Stimulated activated CD4-positive, alpha-beta T cell treated with anti-CD3 and anti-CD28 coated beads, Interleukin-15, amount 100 ng/mL, for 1 hour (primary cell): Measurements from ENCODE around the gene SPINT1.

Experiments used
- DNase-seq, 2 donors: peaks; one replicate each; pipeline ENCODE4 v3.0.0-alpha.2; 2020; ENCODE audit warnings: low read depth in 1 of 2, low spot score in 1 of 2

SPINT1 gene

GRCh38 chr15:40843885-40844695 lies at the start of gene SPINT1:
TSS of gene SPINT1 (plus strand) at chr15:40844048. CDS start at chr15:40844555, 507 bp downstream.
- peak in 1 of 2 donors; percentile 69 for DNase-seq

- no peak for DNase-seq
Measured at GRCh38 chr15:40796041-40796440, 47.8 kb upstream of the SPINT1 start.

GRCh38 chr15:40796512-40796911 lies 47.3 kb upstream of the SPINT1 start:
- no peak for DNase-seq

- DNase-seq = no peak
Measured at GRCh38 chr15:40799523-40799922, 44.3 kb upstream of the SPINT1 start.

- DNase-seq = no peak
Measured at GRCh38 chr15:40803076-40803475, 40.8 kb upstream of the SPINT1 start.

- no peak for DNase-seq
Measured at GRCh38 chr15:40803688-40804087, 40.2 kb upstream of the SPINT1 start.

- no peak for DNase-seq
Measured at GRCh38 chr15:40806672-40807027, 37.2 kb upstream of the SPINT1 start.

- DNase-seq = peak; percentile 85 to 93
Measured at GRCh38 chr15:40807028-40807887, 36.6 kb upstream of the SPINT1 start, which contains the start of the genes DNAJC17 and ZFYVE19. TSS of gene DNAJC17 (minus strand) at chr15:40807473. CDS start at chr15:40807446, 27 bp downstream. TSS of gene ZFYVE19 (plus strand) at chr15:40807089. CDS start at chr15:40807590, 501 bp downstream.

- DNase-seq = no peak
Measured at GRCh38 chr15:40807888-40808461, 35.9 kb upstream of the SPINT1 start.

GRCh38 chr15:40808861-40809450 lies 34.9 kb upstream of the SPINT1 start:
- no peak for DNase-seq

GRCh38 chr15:40812721-40813425 lies 31.0 kb upstream of the SPINT1 start:
- no peak for DNase-seq

- DNase-seq = no peak
Measured at GRCh38 chr15:40815042-40815698, 28.7 kb upstream of the SPINT1 start.

- DNase-seq = no peak
Measured at GRCh38 chr15:40819048-40819447, 24.8 kb upstream of the SPINT1 start.

- DNase-seq = no peak
Measured at GRCh38 chr15:40821195-40821594, 22.7 kb upstream of the SPINT1 start.

GRCh38 chr15:40823572-40824343 lies 20.1 kb upstream of the SPINT1 start:
- no peak for DNase-seq

- no peak for DNase-seq
Measured at GRCh38 chr15:40825661-40826422, 18.0 kb upstream of the SPINT1 start.

GRCh38 chr15:40826423-40827075 lies 17.3 kb upstream of the SPINT1 start:
- DNase-seq = no peak

- DNase-seq = no peak
Measured at GRCh38 chr15:40828447-40829036, 15.3 kb upstream of the SPINT1 start, which contains the start of gene PPP1R14D. TSS of gene PPP1R14D (minus strand) at chr15:40828708. CDS start at chr15:40828641, 67 bp downstream.
